ENCODE data around the gene PSMA5.

PSMA5 gene

DNA sequence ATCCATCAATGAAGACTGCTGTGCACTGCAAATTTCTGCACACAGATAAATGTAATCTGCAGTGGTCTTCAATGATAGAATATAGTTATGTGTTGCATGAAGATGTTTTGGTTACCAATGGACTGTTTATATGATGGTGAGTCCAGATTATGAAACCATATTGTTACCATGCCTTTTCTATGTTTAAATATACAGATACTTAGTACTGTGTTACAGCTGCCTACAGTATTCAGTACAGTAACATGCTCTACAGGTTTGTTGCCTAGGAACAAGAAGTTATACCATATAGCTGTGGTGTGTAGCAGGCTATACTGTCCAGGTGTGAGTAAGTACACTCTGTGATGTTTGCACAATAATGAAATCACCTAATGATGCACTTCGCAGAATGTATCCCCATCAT lies 69.3 kb downstream of the PSMA5 start:
- TF ChIP-seq CTCF (conservative IDR thresholded peaks at IDR 0.05; ENCODE audit: low read length) (no peak), EZH2phosphoT487 (IDR thresholded peaks at IDR 0.05; ENCODE audit: borderline replicate concordance) (no peak)
- peaks cover 11% of the 10 kb centered on the region; the same call in 1 of the 2 replicates for H3K36me3 ChIP-seq (ENCODE audit: insufficient read depth, low read length)
- H3F3A ChIP-seq (ENCODE audit: low read depth): no peaks in the 10 kb centered on the region; the same call in 1 of the 2 replicates

DNA sequence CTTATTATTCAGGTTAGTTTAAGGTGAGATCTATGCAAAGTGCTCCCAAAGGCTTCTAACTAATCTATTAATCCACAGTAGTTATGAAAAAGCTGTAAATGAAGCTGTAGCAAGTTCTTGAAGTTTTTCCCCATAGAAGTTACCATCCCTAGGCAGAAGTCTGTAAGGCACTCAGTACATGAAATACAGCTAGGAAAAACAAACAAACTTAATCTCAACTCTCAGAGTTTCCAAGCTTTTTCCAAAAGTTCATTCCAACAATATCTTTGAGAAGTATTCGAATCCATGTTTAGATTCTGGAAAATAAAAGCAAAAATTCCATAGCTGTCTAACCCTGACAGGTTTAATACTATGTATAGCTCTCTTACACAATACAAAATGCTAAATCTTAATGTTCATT lies 69.7 kb downstream of the PSMA5 start:
- H3K4me3 ChIP-seq (ENCODE audit: low read length, poor library complexity, severe bottlenecking): no peak overlapping the region
- no peak overlapping the region for H2AFZ ChIP-seq (ENCODE audit: low read length)
- H4K20me1 ChIP-seq (ENCODE audit: insufficient read depth, low read length, poor library complexity, severe bottlenecking): no peaks in the 10 kb centered on the region
- H3F3A ChIP-seq (ENCODE audit: low read depth): no peaks in the 10 kb centered on the region; the same call in 1 of the 2 replicates
- TF ChIP-seq CTCF (conservative IDR thresholded peaks at IDR 0.05; ENCODE audit: low read length) (no peak), EZH2phosphoT487 (IDR thresholded peaks at IDR 0.05; ENCODE audit: borderline replicate concordance) (no peak)
- H3K27me3 ChIP-seq (ENCODE audit: insufficient read depth, low read length, poor library complexity, severe bottlenecking): no peaks in the 10 kb centered on the region
- no peaks in the 10 kb centered on the region for H3K79me2 ChIP-seq (ENCODE audit: insufficient read depth, low read length)
- H3K36me3 ChIP-seq (ENCODE audit: insufficient read depth, low read length): peaks cover 11% of the 10 kb centered on the region; the same call in 1 of the 2 replicates
- H3K9me2 ChIP-seq (replicated peaks; ENCODE audit: low read depth, low read length): no peaks in the 10 kb centered on the region
- H3K4me1 ChIP-seq (ENCODE audit: insufficient read depth, low read length, poor library complexity, severe bottlenecking): no peaks in the 10 kb centered on the region
- H3K9ac ChIP-seq (ENCODE audit: low read depth, low read length, poor library complexity, severe bottlenecking): no peak overlapping the region
- no peak overlapping the region for H3K4me2 ChIP-seq (ENCODE audit: low read depth, low read length, poor library complexity, severe bottlenecking)
- H3K9me3 ChIP-seq (ENCODE audit: insufficient read depth, low read depth, low read length): no peaks in the 10 kb centered on the region

More for the DNA sequence above, 69.3 kb downstream of the PSMA5 start:
- Histone ChIP-seq H3K9ac (ENCODE audit: low read depth, low read length, poor library complexity, severe bottlenecking) (no peak overlapping the region), H3K4me3 (ENCODE audit: low read length, poor library complexity, severe bottlenecking) (no peak overlapping the region), H4K20me1 (ENCODE audit: insufficient read depth, low read length, poor library complexity, severe bottlenecking) (no peaks in the 10 kb centered on the region), H3K9me3 (ENCODE audit: insufficient read depth, low read depth, low read length) (no peaks in the 10 kb centered on the region), H3K4me1 (ENCODE audit: insufficient read depth, low read length, poor library complexity, severe bottlenecking) (no peaks in the 10 kb centered on the region), H3K79me2 (ENCODE audit: insufficient read depth, low read length) (no peaks in the 10 kb centered on the region), H3K9me2 (replicated peaks; ENCODE audit: low read depth, low read length) (no peaks in the 10 kb centered on the region), H3K4me2 (ENCODE audit: low read depth, low read length, poor library complexity, severe bottlenecking) (no peak overlapping the region), H3K27me3 (ENCODE audit: insufficient read depth, low read length, poor library complexity, severe bottlenecking) (no peaks in the 10 kb centered on the region), H2AFZ (ENCODE audit: low read length) (no peak overlapping the region)

DNA sequence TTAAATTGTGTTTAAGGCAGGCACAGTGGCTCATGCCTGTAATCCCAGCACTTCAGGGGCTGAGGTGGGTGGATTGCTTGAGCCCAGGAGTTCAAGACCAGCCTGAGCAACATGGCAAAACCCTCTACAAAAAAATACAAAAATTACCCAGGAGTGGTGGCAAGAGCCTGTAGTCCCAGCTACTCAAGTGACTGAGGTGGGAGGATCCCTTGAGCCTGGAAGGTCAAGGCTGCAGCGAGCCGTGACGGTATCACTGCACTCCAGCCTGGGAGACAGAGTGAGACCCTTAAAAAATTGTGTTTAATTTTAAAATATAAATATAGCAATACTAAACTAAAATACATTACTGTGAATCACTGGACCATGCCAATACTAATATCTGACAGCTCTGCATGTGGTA lies 71.3 kb downstream of the PSMA5 start:
- Histone ChIP-seq H3K9ac (ENCODE audit: low read depth, low read length, poor library complexity, severe bottlenecking) (no peak overlapping the region), H3K79me2 (ENCODE audit: insufficient read depth, low read length) (no peaks in the 10 kb centered on the region), H4K20me1 (ENCODE audit: insufficient read depth, low read length, poor library complexity, severe bottlenecking) (no peaks in the 10 kb centered on the region), H2AFZ (ENCODE audit: low read length) (no peak overlapping the region), H3K9me3 (ENCODE audit: insufficient read depth, low read depth, low read length) (no peaks in the 10 kb centered on the region), H3K9me2 (replicated peaks; ENCODE audit: low read depth, low read length) (no peaks in the 10 kb centered on the region), H3K36me3 (ENCODE audit: insufficient read depth, low read length) (peaks cover 21% of the 10 kb centered on the region; the same call in 1 of the 2 replicates), H3K4me1 (ENCODE audit: insufficient read depth, low read length, poor library complexity, severe bottlenecking) (no peaks in the 10 kb centered on the region), H3F3A (ENCODE audit: low read depth) (no peaks in the 10 kb centered on the region; the same call in 1 of the 2 replicates), H3K4me3 (ENCODE audit: low read length, poor library complexity, severe bottlenecking) (no peak overlapping the region), H3K4me2 (ENCODE audit: low read depth, low read length, poor library complexity, severe bottlenecking) (no peak overlapping the region), H3K27me3 (ENCODE audit: insufficient read depth, low read length, poor library complexity, severe bottlenecking) (no peaks in the 10 kb centered on the region)
- no peak for TF ChIP-seq EZH2phosphoT487 (IDR thresholded peaks at IDR 0.05; ENCODE audit: borderline replicate concordance)
- TF ChIP-seq CTCF (conservative IDR thresholded peaks at IDR 0.05; ENCODE audit: low read length): no peak

Measured in Loucy (cell line).